Measurements from ENCODE around the gene HOATZ. TPM values are rescaled to one million over a fixed set of nuclear protein-coding genes. Genes with fewer than 3 reads are reported as not detected.

HOATZ gene
- total RNA-seq, 4 donors from 2014 or later, result not detected

DNA sequence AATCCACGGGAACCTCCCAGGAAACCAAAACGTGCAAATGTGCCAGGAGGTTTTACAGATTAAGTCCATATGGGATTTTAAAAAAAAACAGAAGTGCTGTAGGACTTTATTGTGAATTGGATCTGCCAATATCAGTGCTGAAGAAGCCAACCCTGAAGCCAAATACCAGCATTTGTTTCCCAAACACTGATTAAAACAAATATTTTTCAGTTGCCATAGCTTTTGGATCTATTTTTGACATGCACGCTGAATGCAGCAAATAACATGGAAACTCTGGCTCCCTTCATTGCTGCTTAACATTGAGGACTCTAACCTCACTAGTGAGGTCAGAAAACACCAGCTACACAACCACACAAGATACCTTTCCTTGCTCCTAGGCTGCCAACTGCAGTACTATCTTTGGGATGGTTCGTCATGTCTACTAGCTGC, 59.3 kb downstream of the HOATZ start:
- H3K4me3 ChIP-seq (ENCODE audit: low read depth, poor library complexity, severe bottlenecking), result no peak overlapping the region
- no peak for TF ChIP-seq POLR2A (IDR thresholded peaks at IDR 0.05)
- TF ChIP-seq, protein P1, sequence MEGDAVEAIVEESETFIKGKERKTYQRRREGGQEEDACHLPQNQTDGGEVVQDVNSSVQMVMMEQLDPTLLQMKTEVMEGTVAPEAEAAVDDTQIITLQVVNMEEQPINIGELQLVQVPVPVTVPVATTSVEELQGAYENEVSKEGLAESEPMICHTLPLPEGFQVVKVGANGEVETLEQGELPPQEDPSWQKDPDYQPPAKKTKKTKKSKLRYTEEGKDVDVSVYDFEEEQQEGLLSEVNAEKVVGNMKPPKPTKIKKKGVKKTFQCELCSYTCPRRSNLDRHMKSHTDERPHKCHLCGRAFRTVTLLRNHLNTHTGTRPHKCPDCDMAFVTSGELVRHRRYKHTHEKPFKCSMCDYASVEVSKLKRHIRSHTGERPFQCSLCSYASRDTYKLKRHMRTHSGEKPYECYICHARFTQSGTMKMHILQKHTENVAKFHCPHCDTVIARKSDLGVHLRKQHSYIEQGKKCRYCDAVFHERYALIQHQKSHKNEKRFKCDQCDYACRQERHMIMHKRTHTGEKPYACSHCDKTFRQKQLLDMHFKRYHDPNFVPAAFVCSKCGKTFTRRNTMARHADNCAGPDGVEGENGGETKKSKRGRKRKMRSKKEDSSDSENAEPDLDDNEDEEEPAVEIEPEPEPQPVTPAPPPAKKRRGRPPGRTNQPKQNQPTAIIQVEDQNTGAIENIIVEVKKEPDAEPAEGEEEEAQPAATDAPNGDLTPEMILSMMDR (IDR thresholded peaks at IDR 0.05), result no peak
- intact Hi-C loops (cut with DNase I; ENCODE audit: low total_unique reads), result loop anchor here (10.0 kb wide), 1 partner anchor 271 kb away; no protein-coding TSS in a partner anchor
- WGBS, 2 donors, result 15 to 16% methylated on average over 4 of the region's 4 CpGs
- no peak for DNase-seq (ENCODE audit: low spot score in 2 of 2)

DNA sequence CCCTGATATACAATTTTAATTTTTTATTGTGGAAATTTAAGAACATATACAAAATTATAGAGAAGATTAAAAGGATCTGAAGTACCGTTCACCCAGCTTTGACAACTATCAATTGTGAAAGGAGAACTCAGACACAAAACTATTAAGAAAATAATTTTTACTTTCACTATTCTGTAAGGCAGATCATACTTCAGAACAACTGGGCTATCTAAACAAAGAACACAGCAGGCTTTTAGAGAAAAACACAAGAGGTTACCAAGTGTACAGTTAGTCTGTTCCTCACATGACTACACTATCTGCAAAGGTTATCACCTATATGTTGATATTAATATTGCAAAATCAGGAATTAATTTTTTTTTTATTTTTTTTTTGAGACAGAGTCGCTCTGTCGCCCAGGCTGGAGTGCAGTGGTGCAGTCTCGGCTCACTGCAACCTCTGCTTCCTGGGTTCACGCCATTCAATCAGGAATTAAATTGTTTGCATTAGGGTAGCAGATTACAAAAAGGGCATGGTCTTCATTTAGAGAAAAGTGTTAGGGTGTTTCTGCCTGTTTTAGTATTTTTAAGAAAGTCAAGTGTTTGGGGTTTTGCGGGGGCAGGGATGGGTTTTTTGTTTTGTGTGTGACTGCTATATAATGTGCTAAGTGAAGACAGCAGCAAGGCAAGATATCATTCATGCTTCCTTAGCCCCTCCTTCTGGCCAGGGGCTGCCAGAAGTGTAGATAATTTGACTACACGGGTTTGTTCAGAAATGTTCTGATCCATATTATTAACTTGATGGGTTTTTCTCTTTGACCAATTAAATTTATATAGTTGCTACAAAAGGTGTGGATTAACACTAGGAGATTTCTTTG, 60.0 kb downstream of the HOATZ start:
- 37 to 45% methylated on average over 7 of the region's 7 CpGs for WGBS, 2 donors
- intact Hi-C loops (cut with DNase I; ENCODE audit: low total_unique reads), result loop anchor here (10.0 kb wide), 1 partner anchor 270 kb away; no protein-coding TSS in a partner anchor
- H3K4me3 ChIP-seq (ENCODE audit: low read depth, poor library complexity, severe bottlenecking), result no peak overlapping the region
- DNase-seq (ENCODE audit: low spot score in 2 of 2), result no peak
- no peak for TF ChIP-seq POLR2A (IDR thresholded peaks at IDR 0.05)
- TF ChIP-seq, protein P1 (IDR thresholded peaks at IDR 0.05), result no peak

DNA sequence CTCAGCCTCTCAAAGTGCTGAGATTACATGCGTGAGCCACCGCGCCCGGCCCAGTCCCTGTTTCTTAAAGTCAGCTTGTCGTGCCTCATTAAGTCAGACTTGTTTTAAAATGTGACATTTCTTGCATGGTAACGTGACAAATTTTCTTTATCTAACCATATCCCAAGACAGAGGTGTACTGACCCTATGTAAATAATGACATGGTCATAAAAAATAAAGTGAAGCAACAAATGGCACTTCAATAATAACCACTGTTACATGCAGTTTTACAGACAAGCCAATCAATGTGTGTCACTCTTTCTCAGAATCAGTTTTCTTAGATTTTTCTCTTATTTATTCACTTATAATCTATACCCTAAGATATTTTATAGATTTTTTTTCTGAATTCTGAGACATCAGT, 61.2 kb downstream of the HOATZ start:
- WGBS, 2 donors, result 93 to 96% methylated on average over 6 of the region's 6 CpGs
- DNase-seq (ENCODE audit: low spot score in 2 of 2), result no peak
- no peak overlapping the region for H3K4me3 ChIP-seq (ENCODE audit: low read depth, poor library complexity, severe bottlenecking)
- TF ChIP-seq, protein P1 (IDR thresholded peaks at IDR 0.05), result no peak
- intact Hi-C loops (cut with DNase I; ENCODE audit: low total_unique reads), result loop anchor here (10.0 kb wide), 1 partner anchor 269 kb away; no protein-coding TSS in a partner anchor

DNA sequence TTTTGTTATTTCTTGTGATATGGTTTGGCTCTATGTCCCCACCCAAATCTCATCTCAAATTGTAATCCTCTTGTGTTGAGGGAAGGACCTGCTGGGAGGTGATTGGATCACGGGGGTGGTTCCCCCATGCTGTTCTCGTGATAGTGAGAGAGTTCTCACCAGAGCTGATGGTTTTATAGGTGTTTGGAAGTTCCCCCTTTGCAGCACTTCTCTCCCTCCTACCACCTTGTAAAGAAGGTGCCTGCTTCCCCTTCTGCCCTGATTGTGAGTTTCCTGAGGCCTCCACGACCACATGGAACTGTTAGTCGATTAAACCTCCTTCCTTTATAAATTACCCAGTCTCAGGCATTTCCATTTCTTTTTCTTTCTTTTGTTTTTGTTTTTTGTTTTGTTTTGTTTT, 63.2 kb downstream of the HOATZ start:
- TF ChIP-seq, protein P1 (IDR thresholded peaks at IDR 0.05), result no peak
- no peak for TF ChIP-seq POLR2A (IDR thresholded peaks at IDR 0.05)
- intact Hi-C loops (cut with DNase I; ENCODE audit: low total_unique reads), result loop anchor here (10.0 kb wide), 1 partner anchor 267 kb away; no protein-coding TSS in a partner anchor
- no peak overlapping the region for H3K4me3 ChIP-seq (ENCODE audit: low read depth, poor library complexity, severe bottlenecking)
- no peak for DNase-seq (ENCODE audit: low spot score in 2 of 2)
- WGBS, 2 donors, result 80 to 85% methylated on average over 4 of the region's 4 CpGs

DNA sequence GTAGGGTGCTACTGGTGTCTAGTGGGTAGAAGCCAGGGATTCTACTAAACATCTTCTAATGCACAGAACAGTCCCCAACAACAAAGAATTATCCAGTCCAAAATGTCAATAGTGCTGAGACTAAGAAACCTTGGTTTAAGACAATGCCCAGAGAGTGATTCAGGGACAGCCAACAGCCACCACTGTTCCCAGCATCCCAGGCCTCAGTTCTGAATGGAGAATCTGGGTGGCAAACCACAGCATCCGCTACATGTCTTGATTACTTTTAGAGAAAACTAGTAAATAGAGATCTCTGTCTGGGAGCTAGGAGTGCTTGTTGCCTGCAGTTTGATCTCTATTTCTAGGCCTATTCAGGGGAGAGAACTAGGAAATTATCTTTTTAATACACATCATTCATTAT, 66.8 kb downstream of the HOATZ start:
- TF ChIP-seq, protein P1 (IDR thresholded peaks at IDR 0.05), result no peak
- TF ChIP-seq POLR2A (IDR thresholded peaks at IDR 0.05), result no peak
- no peak overlapping the region for H3K4me3 ChIP-seq (ENCODE audit: low read depth, poor library complexity, severe bottlenecking)
- 96 to 97% methylated on average over 1 of the region's 1 CpG for WGBS, 2 donors
- no peak for DNase-seq (ENCODE audit: low spot score in 2 of 2)
- intact Hi-C loops (cut with DNase I; ENCODE audit: low total_unique reads), result no loop called here

Data from lower leg skin (tissue), 4 donors.